PC-9 (cell line): ENCODE measurements around the gene CEP112.

Experiments
- CTCF ChIP-seq: fragments of 200-600 bp; sonication (generic); conservative IDR thresholded peaks from 2 replicates; pipeline ENCODE4 v1.6.1; 2017; ENCODE audit warnings: mixed run types, antibody characterized with exemption, mild to moderate bottlenecking, moderate library complexity
- EZH2 ChIP-seq: fragments of 200-600 bp; sonication (generic); IDR thresholded peaks from 2 replicates; pipeline ENCODE4 v1.8.0; 2017; ENCODE audit warnings: antibody characterized with exemption, low read depth

GRCh38 chr17:66185862-66186261, 6.1 kb downstream of the CEP112 start:
- TF ChIP-seq CTCF (no peak), EZH2 (no peak)
